OCI-LY3 (cell line): ENCODE data around the gene HDAC4.

Source experiments
- EZH2phosphoT487 ChIP-seq: fragments of 200-600 bp; shearing (Covaris generic); IDR thresholded peaks from 2 replicates; pipeline ENCODE4 v1.6.1; 2018; ENCODE audit warnings: antibody characterized with exemption, mixed run types, low read depth
- TF ChIP-seq, protein P1 (sequence below): fragments of 200-600, 300-600 bp; sonication (generic); IDR thresholded peaks from 2 replicates; pipeline ENCODE4 v1.5.1; 2014; ENCODE audit warnings: antibody characterized with exemption, low read length, low read depth

DNA sequence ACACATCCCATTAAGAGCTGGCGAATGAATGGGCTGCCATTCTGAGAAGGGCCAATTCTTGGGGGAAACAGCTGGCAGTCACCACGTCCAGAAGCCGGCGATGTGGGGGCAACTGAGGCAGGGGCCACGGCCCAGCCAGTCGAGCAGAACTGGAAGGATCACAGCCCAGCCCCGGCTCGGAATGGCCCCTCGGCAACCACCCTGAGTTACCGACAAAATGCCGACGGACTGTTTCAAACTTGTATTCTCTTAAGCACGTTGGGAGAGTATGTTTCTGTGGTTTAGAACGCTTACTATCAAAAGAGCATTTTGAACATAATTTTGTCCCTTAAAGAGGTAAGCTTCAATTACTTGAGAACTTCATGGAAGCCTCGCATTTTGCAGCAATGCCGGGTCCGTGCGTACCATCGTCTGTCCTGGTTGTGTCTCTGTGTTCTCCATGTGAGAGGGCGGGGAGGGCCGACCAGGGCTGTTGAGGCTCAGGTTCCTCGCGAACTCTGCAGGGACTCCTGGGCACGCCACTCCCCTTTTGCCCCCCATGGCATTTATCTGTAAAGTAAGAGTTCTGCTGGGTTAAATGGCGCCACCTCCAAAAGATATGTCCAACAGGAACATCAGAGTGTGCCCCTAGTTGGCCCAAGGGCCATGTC is 397.1 kb downstream of the HDAC4 start:
- TF ChIP-seq, protein P1, sequence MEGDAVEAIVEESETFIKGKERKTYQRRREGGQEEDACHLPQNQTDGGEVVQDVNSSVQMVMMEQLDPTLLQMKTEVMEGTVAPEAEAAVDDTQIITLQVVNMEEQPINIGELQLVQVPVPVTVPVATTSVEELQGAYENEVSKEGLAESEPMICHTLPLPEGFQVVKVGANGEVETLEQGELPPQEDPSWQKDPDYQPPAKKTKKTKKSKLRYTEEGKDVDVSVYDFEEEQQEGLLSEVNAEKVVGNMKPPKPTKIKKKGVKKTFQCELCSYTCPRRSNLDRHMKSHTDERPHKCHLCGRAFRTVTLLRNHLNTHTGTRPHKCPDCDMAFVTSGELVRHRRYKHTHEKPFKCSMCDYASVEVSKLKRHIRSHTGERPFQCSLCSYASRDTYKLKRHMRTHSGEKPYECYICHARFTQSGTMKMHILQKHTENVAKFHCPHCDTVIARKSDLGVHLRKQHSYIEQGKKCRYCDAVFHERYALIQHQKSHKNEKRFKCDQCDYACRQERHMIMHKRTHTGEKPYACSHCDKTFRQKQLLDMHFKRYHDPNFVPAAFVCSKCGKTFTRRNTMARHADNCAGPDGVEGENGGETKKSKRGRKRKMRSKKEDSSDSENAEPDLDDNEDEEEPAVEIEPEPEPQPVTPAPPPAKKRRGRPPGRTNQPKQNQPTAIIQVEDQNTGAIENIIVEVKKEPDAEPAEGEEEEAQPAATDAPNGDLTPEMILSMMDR, result no peak
- TF ChIP-seq EZH2phosphoT487, result no peak
